ENCODE measurements around the gene TMEFF2.
"Not testable (repeated sequence)": the region's sequence is repeated elsewhere in the genome, so short reads cannot be mapped to it uniquely, and the experiment has no call there.

The TMEFF2 gene

GRCh38 chr2:191923652-191923997 is 271.1 kb downstream of the TMEFF2 start:
- no peak for DNase-seq

- DNase-seq = no peak
These were observed 271.7 kb downstream of the TMEFF2 start for GRCh38 chr2:191922736-191923651.

- DNase-seq = not testable (repeated sequence)
These were observed 273.1 kb downstream of the TMEFF2 start for GRCh38 chr2:191921650-191922049.

- DNase-seq = no peak
These were observed 274.2 kb downstream of the TMEFF2 start for GRCh38 chr2:191920502-191920901.

GRCh38 chr2:191917967-191918651 is 276.6 kb downstream of the TMEFF2 start:
- no peak for DNase-seq

- DNase-seq = peak; percentile 11
These were observed 277.3 kb downstream of the TMEFF2 start for GRCh38 chr2:191917430-191917881.

- DNase-seq = no peak
These were observed 277.9 kb downstream of the TMEFF2 start for GRCh38 chr2:191916826-191917225.

- no peak for DNase-seq
These were observed 279.0 kb downstream of the TMEFF2 start for GRCh38 chr2:191915750-191916149.

GRCh38 chr2:191913796-191914195 is 280.9 kb downstream of the TMEFF2 start:
- no peak for DNase-seq

GRCh38 chr2:191912764-191913163 is 282.0 kb downstream of the TMEFF2 start:
- no peak for DNase-seq

- peak; percentile 90 for DNase-seq
These were observed 284.2 kb downstream of the TMEFF2 start for GRCh38 chr2:191910518-191910917.

GRCh38 chr2:191908874-191909273 is 285.9 kb downstream of the TMEFF2 start:
- DNase-seq = no peak

GRCh38 chr2:191907545-191907944 is 287.2 kb downstream of the TMEFF2 start:
- no peak for DNase-seq

- no peak for DNase-seq
These were observed 287.6 kb downstream of the TMEFF2 start for GRCh38 chr2:191907091-191907490.

- DNase-seq = no peak
These were observed 289.4 kb downstream of the TMEFF2 start for GRCh38 chr2:191905336-191905735.

GRCh38 chr2:191901031-191901430 is 293.7 kb downstream of the TMEFF2 start:
- DNase-seq = no peak

GRCh38 chr2:191899410-191899809 is 295.3 kb downstream of the TMEFF2 start:
- DNase-seq = peak; percentile 86
